ENCODE data around the gene CENPI.

DNA sequence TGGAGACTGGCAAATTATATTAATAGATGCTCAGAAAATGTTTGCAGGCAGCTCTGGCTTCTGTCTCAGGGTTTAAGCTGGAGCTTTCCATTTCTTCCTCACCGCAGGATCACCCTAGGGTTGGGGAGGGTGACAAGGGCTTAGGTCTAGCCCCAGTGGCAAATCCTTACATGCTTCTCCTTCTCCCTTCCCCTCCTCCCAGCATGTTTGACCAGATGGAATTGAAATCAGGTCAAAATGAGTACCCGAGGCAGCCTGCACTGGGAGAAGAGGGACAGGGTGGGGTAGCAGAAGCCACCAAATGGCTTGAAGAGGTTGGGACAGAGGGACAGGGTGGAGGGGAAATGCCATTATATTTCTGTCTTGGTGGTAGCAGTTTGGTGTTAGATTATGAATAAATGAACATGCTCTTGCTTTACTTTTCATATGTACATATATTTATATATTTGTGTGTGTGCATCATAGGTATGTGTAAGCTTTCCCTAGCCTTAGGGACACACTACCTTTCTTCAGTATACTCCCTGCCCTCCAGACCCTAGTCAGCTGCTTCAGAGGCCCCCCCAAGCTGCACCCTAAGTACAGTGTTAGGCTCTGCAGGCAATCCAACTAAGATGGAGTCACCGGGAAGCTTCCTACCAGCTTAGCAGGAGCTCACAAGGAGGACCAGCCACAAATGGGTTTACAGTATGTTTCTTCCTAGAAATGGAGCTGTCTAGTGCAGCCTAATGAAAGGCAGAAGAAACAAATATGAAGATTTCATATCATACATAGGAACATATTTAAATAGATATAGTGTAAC lies 17.5 kb upstream of the CENPI start:
- TF ChIP-seq, protein P1, sequence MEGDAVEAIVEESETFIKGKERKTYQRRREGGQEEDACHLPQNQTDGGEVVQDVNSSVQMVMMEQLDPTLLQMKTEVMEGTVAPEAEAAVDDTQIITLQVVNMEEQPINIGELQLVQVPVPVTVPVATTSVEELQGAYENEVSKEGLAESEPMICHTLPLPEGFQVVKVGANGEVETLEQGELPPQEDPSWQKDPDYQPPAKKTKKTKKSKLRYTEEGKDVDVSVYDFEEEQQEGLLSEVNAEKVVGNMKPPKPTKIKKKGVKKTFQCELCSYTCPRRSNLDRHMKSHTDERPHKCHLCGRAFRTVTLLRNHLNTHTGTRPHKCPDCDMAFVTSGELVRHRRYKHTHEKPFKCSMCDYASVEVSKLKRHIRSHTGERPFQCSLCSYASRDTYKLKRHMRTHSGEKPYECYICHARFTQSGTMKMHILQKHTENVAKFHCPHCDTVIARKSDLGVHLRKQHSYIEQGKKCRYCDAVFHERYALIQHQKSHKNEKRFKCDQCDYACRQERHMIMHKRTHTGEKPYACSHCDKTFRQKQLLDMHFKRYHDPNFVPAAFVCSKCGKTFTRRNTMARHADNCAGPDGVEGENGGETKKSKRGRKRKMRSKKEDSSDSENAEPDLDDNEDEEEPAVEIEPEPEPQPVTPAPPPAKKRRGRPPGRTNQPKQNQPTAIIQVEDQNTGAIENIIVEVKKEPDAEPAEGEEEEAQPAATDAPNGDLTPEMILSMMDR (IDR thresholded peaks at IDR 0.05), result no peak
- no peak for TF ChIP-seq POLR2A (IDR thresholded peaks at IDR 0.05)

Measured in body of pancreas (tissue), 4 donors.